Hematopoietic multipotent progenitor cell treated with erythropoietin and hydrocortisone succinate and interleukin-3 and kit ligand, for 17 days (in vitro differentiated cells): Measurements from ENCODE around the gene MYCN.
"Not testable (repeated sequence)": the region's sequence is repeated elsewhere in the genome, so short reads cannot be mapped to it uniquely, and the experiment has no call there.

Source experiments
- DNase-seq: peaks from one replicate; pipeline ENCODE4 v3.0.0-alpha.2; 2015; ENCODE audit warnings: low spot score

The MYCN gene

DNA sequence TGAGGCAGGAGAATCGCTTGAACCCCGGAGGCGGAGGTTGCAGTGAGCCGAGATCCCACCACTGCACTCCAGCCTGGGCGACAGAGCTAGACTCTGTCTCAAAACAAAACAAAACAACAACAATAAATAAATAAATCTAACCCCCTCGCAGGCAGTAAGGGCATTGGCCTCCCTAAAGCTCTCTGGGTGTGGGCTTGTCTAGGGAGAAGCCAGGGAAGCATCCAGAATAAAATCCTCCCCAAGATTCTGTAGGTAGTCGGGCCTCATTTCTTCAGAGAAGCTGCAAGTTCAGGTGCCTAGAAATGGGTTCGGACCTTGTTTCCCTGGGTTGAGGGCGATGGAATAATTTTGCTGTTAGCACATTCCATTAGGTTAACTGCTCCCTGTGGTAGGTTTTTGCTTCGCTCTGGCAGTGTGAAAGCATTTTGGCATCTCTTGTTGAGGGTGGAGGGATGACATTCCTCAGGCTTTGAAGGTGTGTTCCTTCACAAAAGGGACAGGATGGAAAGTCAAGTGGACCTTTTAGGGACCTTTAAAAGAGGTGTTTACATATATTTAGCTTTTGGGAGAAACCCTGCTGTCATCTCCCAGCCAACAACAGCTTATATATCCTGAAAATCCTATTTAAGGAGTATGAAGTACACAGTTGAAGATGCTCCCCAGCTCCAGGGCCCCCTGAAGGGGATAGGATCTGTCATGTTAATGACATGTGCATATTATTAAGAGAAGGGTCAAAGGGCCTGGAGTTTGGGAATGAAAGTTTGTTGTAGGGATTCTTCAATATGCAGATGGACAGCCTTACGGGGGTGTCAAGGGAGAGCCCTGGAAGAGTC, 17.7 kb downstream of the MYCN start:
- no peak for DNase-seq

DNA sequence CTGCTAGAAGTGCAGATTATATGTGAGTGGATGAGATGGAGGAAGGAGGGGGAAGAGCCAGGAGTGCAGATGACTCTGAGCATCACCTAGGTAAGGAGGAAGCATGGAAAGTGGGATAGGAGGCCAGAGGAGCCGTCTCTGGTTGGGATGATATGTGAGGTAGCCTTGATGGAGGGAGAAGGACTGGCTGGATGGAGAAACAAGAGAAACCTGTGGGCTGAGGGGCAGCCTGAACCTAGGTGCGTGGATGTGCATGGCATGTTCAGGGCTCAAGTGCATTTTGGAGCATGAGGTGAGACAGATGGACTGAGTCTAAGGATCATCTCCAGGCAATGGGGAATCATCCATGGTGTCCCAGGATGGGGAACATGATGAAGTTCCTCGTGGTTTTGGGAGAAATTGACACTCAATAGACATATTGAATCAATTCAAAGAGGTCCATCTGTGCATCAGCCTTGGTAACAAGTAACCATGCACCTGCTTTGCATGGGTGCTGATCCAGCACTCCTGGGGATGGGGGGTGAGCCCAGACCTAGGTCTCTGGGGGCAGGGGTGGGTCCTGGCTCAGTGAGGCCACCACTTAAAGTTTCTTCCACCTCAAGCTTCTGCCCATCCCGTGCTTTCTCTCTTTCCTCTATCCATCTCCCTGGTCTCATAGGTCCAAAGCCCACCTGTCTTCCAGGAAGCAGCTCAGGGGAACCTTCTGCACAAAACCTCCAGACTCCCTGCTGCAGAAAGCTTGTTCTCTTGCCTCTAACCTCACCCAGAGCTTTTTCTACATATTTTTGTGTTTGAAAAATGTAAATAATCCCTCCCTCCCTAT, 19.2 kb downstream of the MYCN start:
- DNase-seq = no peak

DNA sequence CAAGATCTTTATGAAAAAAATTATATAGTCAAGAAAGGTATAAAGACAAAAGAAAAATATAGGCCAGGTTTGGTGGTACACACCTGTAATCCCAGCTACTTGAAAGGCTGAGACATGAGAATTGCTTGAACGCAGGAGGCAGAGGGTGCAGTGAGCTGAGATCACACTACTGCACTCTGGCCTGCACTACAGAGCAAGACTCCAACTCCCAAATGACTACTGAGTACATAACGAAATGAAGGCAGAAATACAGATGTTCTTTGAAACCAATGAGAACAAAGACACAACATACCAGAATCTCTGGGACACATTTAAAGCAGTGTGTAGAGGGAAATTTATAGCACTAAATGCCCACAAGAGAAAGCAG, 19.8 kb downstream of the MYCN start:
- DNase-seq = not testable (repeated sequence)

DNA sequence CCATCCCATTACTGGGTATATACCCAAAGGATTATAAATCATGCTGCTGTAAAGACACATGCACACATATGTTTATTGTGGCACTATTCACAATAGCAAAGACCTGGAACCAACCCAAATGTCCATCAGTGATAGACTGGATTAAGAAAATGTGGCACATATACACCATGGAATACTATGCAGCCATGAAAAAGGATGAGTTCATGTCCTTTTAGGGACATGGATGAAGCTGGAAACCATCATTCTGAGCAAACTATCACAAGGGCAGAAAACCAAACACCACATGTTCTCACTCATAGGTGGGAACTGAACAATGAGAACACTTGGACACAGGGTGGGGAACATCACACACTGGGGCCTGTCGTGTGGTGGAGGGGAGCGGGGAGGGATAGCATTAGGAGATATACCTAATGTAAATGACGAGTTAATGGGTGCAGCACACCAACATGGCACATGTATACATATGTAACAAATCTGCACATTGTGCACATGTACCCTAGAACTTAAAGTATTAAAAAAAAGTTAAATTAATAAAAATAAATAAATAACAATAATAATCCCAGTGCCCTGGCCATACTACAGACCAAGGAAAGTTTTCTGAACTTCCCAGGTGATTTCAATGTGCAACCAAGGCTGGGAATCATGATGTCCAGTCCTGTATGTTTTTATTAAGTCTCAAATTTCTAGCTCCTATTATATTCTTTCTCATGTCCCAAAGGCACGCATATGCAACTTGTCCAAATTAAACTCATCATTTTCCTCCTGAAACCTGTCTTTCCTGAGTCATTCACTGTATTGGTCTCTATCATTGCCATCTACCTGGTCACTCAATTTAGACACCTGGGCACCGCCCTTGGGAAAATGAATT, 23.0 kb downstream of the MYCN start:
- DNase-seq = not testable (repeated sequence)

DNA sequence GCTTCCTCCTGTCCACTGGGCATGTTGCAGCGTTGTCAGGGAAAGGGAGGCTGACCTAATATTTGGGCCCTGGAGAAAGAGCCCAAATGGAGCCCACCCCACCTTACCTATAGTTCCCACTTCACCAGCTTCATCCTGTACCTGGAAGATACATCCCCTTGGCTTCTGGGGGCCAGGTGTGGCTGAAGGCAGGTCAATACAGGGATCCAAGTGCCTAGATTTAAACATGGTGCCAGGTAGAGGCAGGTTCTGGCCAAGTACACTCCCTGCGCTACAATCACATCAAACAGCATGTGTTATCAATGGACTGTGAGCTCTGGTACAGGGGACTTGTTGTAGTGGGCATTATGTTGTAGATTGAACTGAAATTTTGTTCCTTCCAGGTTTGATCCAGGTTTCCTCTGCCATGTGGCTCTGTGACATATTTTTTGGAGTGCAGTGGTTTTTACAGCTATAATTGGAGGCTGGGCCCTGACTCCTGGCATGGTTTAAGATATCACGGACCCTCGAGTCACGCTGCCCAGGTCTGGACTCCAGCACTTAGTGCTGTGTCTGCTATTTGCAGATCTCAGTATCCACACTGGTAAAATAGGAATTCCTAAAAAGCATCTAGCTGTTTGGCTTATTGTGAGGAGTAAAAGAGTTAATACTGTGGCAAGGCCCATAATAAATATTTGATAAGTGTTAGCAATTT, 23.8 kb downstream of the MYCN start:
- no peak for DNase-seq

DNA sequence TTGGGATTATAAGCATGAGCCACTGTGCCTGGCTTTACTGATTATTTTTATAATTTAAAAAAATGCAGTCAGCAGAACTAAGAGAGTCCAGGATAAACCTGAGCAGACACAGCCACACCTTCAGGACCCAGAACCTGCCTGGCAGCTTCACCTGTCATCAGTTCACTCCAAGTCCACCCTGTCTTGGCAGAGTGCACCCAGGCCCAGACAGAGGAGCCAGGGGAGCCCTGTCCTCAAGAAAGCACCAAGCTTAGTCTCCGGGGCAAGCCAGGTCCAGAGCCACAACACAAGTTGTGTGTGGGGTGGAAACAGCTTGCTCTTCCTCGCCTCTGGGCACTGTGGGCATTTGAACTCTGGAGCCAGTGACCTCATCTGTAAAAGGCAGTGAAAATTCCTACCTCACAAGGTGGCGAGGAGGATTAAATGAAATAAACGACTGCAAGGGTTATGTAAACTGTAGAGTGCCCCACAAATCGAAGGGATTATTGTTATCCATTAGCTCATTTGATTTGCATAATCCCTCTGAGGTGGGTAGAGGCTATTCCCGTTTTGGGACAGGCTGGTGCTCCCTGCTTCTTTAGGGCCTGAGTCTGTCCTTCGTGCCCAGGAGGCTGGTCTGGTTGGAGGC, 24.7 kb downstream of the MYCN start:
- DNase-seq = no peak

DNA sequence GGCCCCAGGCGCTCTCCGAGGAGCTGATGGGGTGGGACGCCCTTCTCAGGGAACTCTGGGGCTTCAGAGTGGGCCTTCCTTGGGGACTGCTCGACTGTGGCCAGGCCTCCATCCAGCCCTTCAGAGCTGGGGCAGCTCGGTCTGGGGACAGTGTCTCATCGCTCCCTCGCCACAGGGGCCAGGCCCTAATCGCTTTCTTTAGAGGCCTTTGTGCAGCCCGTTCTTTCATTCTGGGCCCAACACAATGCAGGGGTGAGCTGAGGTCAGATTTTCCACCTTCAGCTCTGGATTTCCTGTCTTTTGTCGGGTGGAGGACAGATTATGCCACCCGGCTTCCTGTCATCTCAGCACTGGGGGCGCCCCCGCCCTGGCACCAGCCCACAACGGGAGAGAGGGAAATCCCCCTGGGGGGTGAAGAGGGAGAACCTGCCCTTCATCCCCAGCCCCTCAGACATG, 25.2 kb downstream of the MYCN start:
- no peak for DNase-seq

DNA sequence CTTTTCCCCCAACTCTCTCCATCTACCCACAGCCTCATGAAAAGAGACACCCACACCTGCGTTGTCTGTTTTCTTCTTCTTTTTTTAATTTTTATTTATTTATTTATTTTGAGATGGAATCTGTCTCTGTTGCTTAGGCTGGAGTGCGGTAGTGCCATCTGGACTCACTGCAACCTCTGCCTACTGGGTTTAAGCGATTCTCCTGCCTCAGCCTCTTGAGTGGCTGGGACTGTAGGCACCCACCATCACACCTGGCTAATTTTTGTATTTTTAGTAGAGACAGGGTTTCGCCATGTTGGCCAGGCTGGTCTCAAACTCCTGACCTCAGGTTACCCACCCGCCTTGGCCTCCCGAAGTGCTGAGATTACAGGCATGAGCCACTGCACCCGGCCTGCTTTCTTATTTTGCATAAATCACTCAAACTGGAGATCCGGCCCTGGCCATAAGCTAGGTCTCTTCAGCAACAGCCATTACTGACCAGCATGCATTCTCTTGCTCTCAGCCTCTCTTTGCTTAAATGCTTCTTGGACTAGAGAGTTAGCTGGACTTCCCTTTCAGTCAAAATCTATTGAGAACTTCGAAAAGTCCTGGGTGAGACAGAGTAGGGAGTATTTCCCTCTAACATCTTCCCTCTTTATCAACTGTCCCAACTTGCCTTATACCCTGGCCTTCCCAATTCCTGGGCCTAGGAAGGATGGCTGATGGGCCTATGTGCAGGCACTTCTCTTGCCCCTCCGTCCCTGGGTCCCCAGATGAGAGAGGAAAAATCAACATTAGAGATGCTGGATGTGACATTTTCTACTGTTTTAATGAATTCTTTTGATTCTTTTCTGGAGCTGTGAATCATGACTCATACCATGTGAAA, 27.3 kb downstream of the MYCN start:
- DNase-seq = no peak

DNA sequence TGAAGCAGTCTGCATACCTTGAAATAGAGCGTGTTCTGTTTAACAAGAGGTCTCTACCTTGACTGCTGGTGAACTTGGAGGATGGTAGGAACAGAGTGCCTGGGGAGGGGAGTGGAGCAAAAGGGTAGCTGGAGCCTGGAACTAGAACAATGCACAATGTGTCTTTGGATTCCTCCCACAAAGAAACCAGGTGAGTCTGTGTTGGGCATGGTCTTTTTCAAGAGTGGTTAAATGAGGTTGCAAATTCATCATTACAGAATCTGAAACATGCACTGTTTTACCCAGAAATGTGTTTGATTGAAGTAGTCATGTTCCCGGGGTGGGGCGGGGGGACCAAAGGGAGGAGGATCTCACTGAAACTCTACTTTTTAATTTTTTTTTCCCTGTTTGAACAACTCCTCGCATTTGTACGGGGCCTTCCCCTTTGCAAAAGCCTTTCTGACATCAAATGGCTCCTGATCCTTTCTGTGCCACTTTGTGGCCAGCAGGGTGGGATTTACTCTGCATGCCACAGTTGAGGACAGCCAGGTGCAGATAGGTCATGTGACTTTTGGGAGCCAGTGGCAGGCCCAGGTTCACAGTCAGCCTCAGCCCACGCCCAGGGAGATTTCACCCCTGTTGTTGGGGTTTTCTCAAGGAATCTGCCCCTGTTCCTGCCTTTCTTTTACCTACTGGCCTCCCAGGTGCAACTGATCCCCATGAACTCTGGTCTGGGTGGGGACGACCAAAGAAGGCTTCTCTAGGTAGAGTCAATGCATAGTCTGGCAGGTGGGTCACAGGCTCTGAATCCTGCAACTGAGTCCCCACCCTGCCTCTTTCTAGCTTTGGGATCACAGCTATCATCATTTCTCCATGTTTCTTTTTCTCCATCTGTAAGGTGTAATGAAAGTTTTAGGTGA, 28.2 kb downstream of the MYCN start:
- DNase-seq = no peak

DNA sequence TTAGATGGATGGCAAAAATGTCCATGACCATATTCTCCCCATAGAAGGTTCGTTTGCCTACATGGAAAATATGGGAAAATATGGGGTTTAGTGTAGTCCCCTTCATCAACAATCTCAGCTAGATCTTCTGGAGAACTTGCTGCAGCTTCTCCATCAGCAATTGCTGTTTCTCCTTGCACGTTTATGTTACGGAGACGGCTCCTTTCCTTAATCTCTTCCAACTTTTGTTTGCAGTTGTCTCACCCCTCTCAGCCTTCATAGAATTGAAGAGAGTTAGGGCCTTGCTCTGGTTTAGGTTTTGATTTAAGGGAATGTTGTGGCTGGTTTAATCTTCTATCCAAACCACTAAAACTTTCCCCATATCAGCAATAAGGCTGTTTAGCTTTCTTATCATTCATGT, 28.9 kb downstream of the MYCN start:
- DNase-seq = no peak

DNA sequence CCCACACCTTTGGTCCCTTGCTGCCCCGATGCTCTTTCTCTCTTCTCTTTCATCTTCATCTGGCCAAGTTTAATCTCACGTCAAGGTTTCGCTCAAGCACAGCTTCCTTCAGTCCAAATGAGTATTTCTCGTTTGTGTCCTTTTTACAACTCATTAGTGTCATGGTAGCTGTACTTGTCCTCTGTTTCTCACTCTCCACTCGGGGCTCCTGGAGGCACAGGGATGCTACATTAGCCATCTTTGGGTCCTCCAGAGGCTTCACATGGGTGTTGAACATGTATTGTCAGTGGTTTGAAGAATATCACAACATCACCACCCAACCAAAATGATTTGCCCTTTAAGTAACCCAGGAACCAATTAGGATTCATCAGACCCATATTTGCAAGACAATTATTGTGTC, 30.4 kb downstream of the MYCN start:
- DNase-seq = no peak

DNA sequence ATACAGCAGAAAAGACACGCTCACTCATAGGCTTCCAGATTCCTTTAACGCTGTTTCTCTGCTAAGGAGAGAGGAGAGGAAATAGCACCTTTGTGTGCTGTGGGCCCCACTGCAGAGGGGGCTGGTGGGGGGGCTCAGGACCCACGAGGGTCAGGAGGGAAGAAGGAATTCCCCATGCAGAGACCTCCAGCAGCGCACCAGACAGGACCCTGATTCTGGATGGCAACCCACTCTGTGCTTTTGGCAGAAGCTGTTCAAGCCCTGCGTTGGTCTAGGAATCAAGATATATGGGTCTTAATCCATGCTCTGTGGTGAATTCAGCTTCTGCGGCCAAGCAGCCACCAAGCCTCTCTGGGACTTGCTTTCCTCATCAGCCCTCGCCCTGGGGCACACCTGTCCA, 31.0 kb downstream of the MYCN start:
- no peak for DNase-seq

DNA sequence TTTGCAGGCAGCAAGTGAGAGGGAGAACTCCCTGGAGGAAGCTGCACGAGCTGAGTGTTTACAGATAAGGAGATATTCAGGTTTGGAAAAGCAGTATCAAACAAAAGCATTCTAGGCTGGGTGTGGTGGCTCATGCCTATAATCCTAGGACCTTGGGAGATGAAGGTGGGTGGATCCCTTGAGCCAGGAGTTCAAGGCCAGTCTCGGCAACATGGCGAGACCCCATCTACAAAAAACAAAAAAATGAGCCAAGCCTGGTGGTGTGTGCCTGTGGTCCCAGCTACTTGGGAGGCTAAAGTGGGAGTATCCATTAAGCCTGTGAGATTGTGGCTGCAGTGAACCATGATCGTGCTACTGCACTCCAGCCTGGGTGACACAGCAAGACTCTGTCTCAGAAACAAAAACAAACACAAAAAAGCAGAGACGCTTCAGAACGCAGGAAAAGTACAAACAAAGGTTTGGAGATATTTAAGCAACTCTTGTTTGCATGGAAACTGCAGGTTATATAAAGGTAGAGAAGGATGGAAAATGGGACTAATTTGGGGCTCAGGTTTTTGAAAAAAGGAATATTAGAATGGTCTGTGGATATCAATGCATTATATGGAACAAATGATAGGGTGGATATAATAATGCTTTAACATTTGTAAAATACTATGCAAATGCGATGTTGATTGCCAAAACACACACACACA, 31.6 kb downstream of the MYCN start:
- DNase-seq = no peak

DNA sequence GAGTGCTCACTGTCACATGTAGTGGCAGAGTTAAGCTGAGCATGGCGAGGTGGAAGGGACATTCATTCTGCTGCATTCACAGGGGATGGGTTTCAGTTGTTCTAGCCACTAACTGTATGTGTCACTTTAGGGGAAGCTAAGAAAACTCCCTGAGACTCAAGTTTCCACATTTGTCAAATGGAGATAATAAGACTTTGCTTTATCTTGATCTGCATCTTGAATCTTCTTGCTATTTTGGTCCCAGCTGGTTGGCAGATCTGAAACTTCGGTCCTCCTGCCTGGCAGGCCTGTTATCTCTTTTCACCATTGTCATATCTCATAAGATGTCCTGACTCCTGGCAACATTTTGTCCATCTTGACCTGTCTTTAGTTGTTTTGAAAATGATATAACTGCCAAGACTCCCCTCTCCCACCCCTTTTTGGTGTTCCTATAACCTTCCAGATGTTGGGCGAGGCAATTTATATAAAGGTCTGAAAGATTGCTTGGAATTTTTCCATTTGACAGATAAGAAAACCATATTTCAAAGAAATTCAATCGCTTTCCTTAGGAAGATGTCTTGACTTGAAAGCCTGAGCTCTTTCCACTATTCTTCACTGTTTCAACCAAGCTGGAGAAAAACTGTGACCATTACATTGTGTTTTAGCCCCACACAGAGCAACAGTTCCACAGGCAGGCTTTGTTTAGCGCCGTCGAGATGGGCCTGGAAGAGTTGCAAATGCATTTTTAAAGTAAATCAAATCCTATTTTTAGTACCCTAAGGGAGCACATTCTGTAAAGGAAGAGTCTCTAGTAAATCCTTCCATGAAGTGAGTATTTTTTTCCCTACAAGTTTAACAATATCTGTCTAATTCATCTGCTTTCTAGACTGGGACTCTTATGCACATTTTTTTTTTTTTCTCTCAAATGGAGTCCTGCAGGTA, 33.4 kb downstream of the MYCN start:
- DNase-seq = no peak

DNA sequence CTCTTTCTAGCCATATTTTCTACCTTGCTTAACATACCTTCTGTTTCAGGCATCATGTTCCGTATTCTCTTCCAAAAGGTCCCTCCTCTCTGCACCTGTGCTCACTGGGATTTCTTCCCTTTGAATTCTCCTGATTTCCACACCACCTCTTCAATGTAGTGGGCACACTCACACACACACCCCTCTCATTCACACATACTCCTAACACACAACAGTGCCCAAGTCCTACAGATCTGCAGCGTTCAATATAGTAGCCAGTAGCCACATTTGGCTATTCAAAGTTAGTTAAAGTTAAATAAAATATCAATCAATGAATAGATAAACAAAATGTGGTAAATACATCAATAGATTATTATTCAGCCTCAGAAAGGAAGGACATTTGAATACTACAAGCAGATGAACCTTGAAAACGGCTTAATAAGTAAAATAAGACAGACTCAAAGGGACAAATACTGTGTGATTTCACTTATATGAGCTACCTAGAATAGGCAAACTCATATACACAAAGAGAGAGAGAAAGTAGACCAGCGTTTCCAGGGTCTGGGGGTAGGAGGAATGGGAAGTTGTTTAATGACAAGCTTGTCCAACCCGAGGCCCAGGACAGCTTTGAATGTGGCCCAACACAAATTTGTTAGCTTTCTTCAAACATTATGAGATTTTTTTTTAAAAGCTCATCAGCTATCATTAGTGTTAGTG, 34.4 kb downstream of the MYCN start:
- no peak for DNase-seq

DNA sequence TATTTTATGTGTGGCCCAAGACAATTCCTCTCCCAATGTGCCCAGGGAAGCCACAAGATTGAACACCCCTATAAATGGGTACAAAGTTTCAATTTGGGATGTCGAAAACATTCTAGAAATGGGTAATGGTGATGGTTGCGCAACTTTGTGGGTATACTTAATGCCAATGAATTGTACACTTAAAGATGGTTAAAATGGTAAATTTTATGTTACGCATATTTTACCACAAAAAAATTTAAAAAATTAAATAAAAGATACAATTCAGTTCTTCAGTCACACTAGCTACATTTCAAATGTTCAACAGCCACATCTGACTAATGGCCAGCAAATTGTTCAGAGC, 34.9 kb downstream of the MYCN start:
- DNase-seq = no peak

DNA sequence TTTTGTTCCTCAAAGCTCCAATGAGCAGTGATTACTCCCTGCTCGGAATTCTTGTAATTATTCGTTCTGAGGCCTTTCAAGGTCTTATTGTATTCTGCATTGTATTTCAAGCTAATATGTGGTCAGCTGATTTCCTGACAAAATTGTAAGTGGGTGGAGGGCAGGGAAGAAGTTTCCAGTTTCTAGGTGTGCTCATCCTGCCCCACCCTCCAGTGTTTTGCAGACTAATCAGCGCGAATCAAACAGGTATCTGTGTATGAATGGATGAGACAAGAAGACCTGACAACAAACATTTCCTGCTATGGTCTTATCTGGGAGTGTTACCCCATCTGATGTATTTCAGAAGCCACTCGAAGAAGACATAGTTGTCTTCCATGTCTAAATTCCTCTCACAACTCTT, 35.3 kb downstream of the MYCN start:
- DNase-seq = no peak
